Peyer's patch (tissue), 4 donors: Measurements from ENCODE around the gene IP6K1.

Source experiments
- POLR2A ChIP-seq, 2 donors: fragments of 450-650 bp; IDR thresholded peaks; one replicate each; pipeline ENCODE4 v1.5.1; 2017; ENCODE audit warnings: antibody characterized with exemption in 2 of 2, mild to moderate bottlenecking in 2 of 2, moderate library complexity in 2 of 2
- TF ChIP-seq, protein P1 (sequence below), 6 experiments: fragments of 450-650 bp in 4 of 6; fragments of 200-600 bp in 2 of 6; sonication (generic) in 1 of 6; IDR thresholded peaks; one replicate each; pipeline ENCODE4 v1.5.1; 2017 to 2019; ENCODE audit warnings: antibody characterized with exemption in 6 of 6, mild to moderate bottlenecking in 3 of 6, moderate library complexity in 1 of 6

DNA sequence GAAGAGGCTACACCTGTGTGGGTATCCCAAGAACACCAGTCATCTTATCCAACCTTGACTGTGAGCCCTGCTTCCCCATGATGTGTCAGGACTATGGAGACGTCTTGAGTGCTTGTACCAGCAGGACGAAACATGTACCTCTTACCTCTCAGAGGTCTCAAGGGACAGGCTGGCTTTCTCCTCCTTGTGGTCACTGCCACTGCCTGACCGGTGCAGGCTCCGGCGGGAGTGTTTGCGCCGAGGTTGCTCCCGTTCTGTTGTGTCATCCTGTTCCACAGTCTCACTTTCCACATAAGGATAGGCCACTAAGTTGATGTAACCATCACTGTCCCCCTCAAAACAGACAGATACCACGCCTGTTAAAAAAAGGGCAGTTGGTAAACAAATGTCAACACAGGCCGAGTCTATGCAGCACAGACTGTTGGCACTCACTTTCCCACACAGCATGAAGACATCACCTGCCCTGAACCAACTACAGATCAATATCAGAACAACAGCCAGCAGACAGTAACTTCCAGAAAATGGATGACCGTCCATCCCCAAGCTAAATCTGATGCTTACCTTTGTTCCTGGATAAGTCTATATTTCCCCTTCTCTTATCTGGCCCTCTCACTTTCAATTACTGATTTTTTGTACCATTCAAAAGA lies 48.2 kb downstream of the IP6K1 start:
- TF ChIP-seq, protein P1, sequence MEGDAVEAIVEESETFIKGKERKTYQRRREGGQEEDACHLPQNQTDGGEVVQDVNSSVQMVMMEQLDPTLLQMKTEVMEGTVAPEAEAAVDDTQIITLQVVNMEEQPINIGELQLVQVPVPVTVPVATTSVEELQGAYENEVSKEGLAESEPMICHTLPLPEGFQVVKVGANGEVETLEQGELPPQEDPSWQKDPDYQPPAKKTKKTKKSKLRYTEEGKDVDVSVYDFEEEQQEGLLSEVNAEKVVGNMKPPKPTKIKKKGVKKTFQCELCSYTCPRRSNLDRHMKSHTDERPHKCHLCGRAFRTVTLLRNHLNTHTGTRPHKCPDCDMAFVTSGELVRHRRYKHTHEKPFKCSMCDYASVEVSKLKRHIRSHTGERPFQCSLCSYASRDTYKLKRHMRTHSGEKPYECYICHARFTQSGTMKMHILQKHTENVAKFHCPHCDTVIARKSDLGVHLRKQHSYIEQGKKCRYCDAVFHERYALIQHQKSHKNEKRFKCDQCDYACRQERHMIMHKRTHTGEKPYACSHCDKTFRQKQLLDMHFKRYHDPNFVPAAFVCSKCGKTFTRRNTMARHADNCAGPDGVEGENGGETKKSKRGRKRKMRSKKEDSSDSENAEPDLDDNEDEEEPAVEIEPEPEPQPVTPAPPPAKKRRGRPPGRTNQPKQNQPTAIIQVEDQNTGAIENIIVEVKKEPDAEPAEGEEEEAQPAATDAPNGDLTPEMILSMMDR (IDR thresholded peaks at IDR 0.05) = no peak
- no peak for TF ChIP-seq POLR2A (IDR thresholded peaks at IDR 0.05)
